ENCODE measurements around the gene RAB8B.

The RAB8B gene

GRCh38 chr15:63283126-63283525, 93.7 kb downstream of the RAB8B start:
- H3K4me3 ChIP-seq (ENCODE audit: low read length): no peak overlapping the region
- no peak for DNase-seq (ENCODE audit: low read depth)
- no peaks in the 10 kb centered on the region for H3K27me3 ChIP-seq (replicated peaks; ENCODE audit: control insufficient read depth, insufficient read depth, low read length)
- H3K36me3 ChIP-seq (ENCODE audit: control insufficient read depth, insufficient read depth, low read length, severe bottlenecking): peaks cover 49% of the 10 kb centered on the region
- H3K9me3 ChIP-seq (ENCODE audit: control insufficient read depth, low read length): no peaks in the 10 kb centered on the region
- no peak overlapping the region for H3K9ac ChIP-seq (ENCODE audit: low read length)
- H3K4me1 ChIP-seq (ENCODE audit: control insufficient read depth, insufficient read depth, low read length): peaks cover 16% of the 10 kb centered on the region

DNA sequence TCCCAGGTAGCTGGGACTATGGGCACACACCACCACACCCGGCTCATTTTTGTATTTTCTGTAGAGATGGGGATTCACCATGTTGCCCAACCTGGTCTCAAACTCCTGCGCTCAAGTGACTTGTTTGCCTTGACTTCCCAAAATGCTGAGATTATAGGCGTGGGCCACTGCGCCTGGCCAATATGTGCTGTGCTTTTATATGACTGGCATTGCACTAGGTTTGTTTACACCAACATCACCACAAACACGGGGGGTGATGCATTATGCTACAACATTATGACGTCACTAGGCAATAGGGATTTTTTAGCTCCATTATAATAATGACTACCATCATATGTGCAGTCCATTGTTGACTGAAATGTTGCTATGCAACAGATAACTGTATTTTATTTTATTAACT, 94.9 kb downstream of the RAB8B start:
- Histone ChIP-seq H3K9ac (ENCODE audit: low read length) (no peak overlapping the region), H3K9me3 (ENCODE audit: control insufficient read depth, low read length) (no peaks in the 10 kb centered on the region), H3K4me1 (ENCODE audit: control insufficient read depth, insufficient read depth, low read length) (peaks cover 12% of the 10 kb centered on the region), H3K4me3 (ENCODE audit: low read length) (no peak overlapping the region), H3K27me3 (replicated peaks; ENCODE audit: control insufficient read depth, insufficient read depth, low read length) (no peaks in the 10 kb centered on the region), H3K36me3 (ENCODE audit: control insufficient read depth, insufficient read depth, low read length, severe bottlenecking) (peaks cover 53% of the 10 kb centered on the region)
- no peak for DNase-seq (ENCODE audit: low read depth)

GRCh38 chr15:63287109-63287508, 97.7 kb downstream of the RAB8B start:
- Histone ChIP-seq H3K27me3 (replicated peaks; ENCODE audit: control insufficient read depth, insufficient read depth, low read length) (no peaks in the 10 kb centered on the region), H3K36me3 (ENCODE audit: control insufficient read depth, insufficient read depth, low read length, severe bottlenecking) (peaks cover 42% of the 10 kb centered on the region), H3K4me3 (ENCODE audit: low read length) (no peak overlapping the region), H3K4me1 (ENCODE audit: control insufficient read depth, insufficient read depth, low read length) (peaks cover 28% of the 10 kb centered on the region), H3K9me3 (ENCODE audit: control insufficient read depth, low read length) (no peaks in the 10 kb centered on the region), H3K9ac (ENCODE audit: low read length) (peak overlapping the region; percentile 24)
- no peak for DNase-seq (ENCODE audit: low read depth)

- Histone ChIP-seq H3K4me1 (ENCODE audit: control insufficient read depth, insufficient read depth, low read length) (peaks cover 36% of the 10 kb centered on the region), H3K9me3 (ENCODE audit: control insufficient read depth, low read length) (no peaks in the 10 kb centered on the region), H3K36me3 (ENCODE audit: control insufficient read depth, insufficient read depth, low read length, severe bottlenecking) (peaks cover 40% of the 10 kb centered on the region), H3K4me3 (ENCODE audit: low read length) (no peak overlapping the region), H3K27me3 (replicated peaks; ENCODE audit: control insufficient read depth, insufficient read depth, low read length) (no peaks in the 10 kb centered on the region), H3K9ac (ENCODE audit: low read length) (peak overlapping the region; percentile 39)
- no peak for DNase-seq (ENCODE audit: low read depth)
Observed at GRCh38 chr15:63288342-63288741, 98.9 kb downstream of the RAB8B start.

- peak; percentile 86 for DNase-seq (ENCODE audit: low read depth)
- peak overlapping the region; percentile 39 for H3K9ac ChIP-seq (ENCODE audit: low read length)
- H3K4me3 ChIP-seq (ENCODE audit: low read length): no peak overlapping the region
Observed at GRCh38 chr15:63288778-63289378, 99.5 kb downstream of the RAB8B start.

DNA sequence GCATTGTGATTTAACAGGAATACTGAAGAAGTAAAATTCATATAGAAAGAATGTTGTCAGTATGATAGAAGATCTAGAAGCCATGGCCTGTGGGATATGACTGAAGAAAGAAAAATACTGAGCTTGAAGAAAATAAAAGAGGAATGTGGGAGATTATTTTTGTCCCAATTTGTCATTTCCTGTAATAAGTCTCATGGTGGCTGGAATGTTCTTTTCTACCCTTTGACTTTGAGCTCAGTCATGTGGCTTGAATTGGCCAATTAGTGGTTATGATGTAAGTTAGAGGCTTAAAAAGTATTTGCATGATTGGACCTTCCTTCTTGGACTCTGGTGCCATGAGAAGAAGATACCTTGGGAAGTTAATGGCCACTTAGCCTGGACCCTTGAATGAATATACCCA, 102.1 kb downstream of the RAB8B start:
- H3K4me3 ChIP-seq (ENCODE audit: low read length): peak overlapping the region; percentile 59
- peak overlapping the region; percentile 69 for H3K9ac ChIP-seq (ENCODE audit: low read length)
- no peaks in the 10 kb centered on the region for H3K9me3 ChIP-seq (ENCODE audit: control insufficient read depth, low read length)
- no peaks in the 10 kb centered on the region for H3K27me3 ChIP-seq (replicated peaks; ENCODE audit: control insufficient read depth, insufficient read depth, low read length)
- peaks cover 14% of the 10 kb centered on the region for H3K36me3 ChIP-seq (ENCODE audit: control insufficient read depth, insufficient read depth, low read length, severe bottlenecking)
- peaks cover 54% of the 10 kb centered on the region for H3K4me1 ChIP-seq (ENCODE audit: control insufficient read depth, insufficient read depth, low read length)
- peak; percentile 66 for DNase-seq (ENCODE audit: low read depth)

More at GRCh38 chr15:63288778-63289378, 99.5 kb downstream of the RAB8B start:
- peaks cover 35% of the 10 kb centered on the region for H3K36me3 ChIP-seq (ENCODE audit: control insufficient read depth, insufficient read depth, low read length, severe bottlenecking)
- peaks cover 40% of the 10 kb centered on the region for H3K4me1 ChIP-seq (ENCODE audit: control insufficient read depth, insufficient read depth, low read length)
- no peaks in the 10 kb centered on the region for H3K9me3 ChIP-seq (ENCODE audit: control insufficient read depth, low read length)
- H3K27me3 ChIP-seq (replicated peaks; ENCODE audit: control insufficient read depth, insufficient read depth, low read length): no peaks in the 10 kb centered on the region

GRCh38 chr15:63292241-63292640, 102.8 kb downstream of the RAB8B start:
- no peaks in the 10 kb centered on the region for H3K27me3 ChIP-seq (replicated peaks; ENCODE audit: control insufficient read depth, insufficient read depth, low read length)
- no peak for DNase-seq (ENCODE audit: low read depth)
- peaks cover 8% of the 10 kb centered on the region for H3K36me3 ChIP-seq (ENCODE audit: control insufficient read depth, insufficient read depth, low read length, severe bottlenecking)
- peak overlapping the region; percentile 35 for H3K9ac ChIP-seq (ENCODE audit: low read length)
- peak overlapping the region; percentile 59 for H3K4me3 ChIP-seq (ENCODE audit: low read length)
- H3K9me3 ChIP-seq (ENCODE audit: control insufficient read depth, low read length): no peaks in the 10 kb centered on the region
- H3K4me1 ChIP-seq (ENCODE audit: control insufficient read depth, insufficient read depth, low read length): peaks cover 49% of the 10 kb centered on the region

DNA sequence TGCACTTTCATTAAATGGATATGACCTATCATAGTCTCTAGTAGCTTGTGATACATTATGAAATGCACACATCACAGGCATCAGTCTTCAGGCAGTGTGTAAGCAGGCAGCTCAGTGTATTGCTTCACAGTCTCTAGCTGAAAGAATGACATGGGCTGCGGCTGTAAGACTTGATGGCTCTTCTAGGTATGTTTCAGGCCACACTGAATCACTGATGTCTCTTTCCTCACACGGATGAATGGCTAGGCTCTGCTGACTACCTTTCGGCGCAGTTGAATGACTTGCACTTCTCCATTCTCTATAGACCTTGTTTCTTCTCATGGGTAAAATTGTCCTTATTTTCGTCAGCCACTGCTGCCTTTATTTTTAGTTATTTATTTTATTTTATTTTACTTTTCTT, 103.4 kb downstream of the RAB8B start:
- Histone ChIP-seq H3K9me3 (ENCODE audit: control insufficient read depth, low read length) (no peaks in the 10 kb centered on the region), H3K36me3 (ENCODE audit: control insufficient read depth, insufficient read depth, low read length, severe bottlenecking) (peaks cover 14% of the 10 kb centered on the region), H3K9ac (ENCODE audit: low read length) (peak overlapping the region; percentile 35), H3K4me3 (ENCODE audit: low read length) (peak overlapping the region; percentile 59), H3K4me1 (ENCODE audit: control insufficient read depth, insufficient read depth, low read length) (peaks cover 47% of the 10 kb centered on the region), H3K27me3 (replicated peaks; ENCODE audit: control insufficient read depth, insufficient read depth, low read length) (no peaks in the 10 kb centered on the region)
- DNase-seq (ENCODE audit: low read depth): peak; percentile 37

- Histone ChIP-seq H3K4me3 (ENCODE audit: low read length) (no peak overlapping the region), H3K9ac (ENCODE audit: low read length) (no peak overlapping the region), H3K4me1 (ENCODE audit: control insufficient read depth, insufficient read depth, low read length) (peaks cover 41% of the 10 kb centered on the region), H3K27me3 (replicated peaks; ENCODE audit: control insufficient read depth, insufficient read depth, low read length) (no peaks in the 10 kb centered on the region), H3K9me3 (ENCODE audit: control insufficient read depth, low read length) (no peaks in the 10 kb centered on the region), H3K36me3 (ENCODE audit: control insufficient read depth, insufficient read depth, low read length, severe bottlenecking) (peaks cover 19% of the 10 kb centered on the region)
- no peak for DNase-seq (ENCODE audit: low read depth)
Observed at GRCh38 chr15:63294359-63294758, 105.0 kb downstream of the RAB8B start.

DNA sequence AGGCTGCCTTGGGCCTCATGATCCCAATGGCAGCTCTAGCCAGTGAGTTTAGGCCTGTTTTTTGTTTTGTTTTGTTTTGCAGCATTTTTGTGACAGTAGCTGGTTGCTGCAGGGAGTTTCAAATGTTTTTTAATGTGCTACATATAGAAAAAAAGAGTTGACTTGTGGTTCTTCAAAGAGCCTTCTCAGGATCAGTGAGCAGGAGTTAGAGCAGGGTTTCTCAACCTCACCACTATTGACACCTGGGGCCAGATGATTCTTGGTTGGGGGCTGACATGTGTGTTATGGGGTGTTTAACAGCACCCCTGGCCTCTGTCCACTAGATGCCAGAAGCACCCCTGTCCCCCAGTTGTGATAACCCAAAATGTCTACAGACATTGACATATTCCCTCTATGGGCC, 105.9 kb downstream of the RAB8B start:
- Histone ChIP-seq H3K27me3 (replicated peaks; ENCODE audit: control insufficient read depth, insufficient read depth, low read length) (no peaks in the 10 kb centered on the region), H3K9me3 (ENCODE audit: control insufficient read depth, low read length) (no peaks in the 10 kb centered on the region), H3K9ac (ENCODE audit: low read length) (no peak overlapping the region), H3K36me3 (ENCODE audit: control insufficient read depth, insufficient read depth, low read length, severe bottlenecking) (peaks cover 26% of the 10 kb centered on the region), H3K4me1 (ENCODE audit: control insufficient read depth, insufficient read depth, low read length) (peaks cover 41% of the 10 kb centered on the region), H3K4me3 (ENCODE audit: low read length) (no peak overlapping the region)
- no peak for DNase-seq (ENCODE audit: low read depth)

DNA sequence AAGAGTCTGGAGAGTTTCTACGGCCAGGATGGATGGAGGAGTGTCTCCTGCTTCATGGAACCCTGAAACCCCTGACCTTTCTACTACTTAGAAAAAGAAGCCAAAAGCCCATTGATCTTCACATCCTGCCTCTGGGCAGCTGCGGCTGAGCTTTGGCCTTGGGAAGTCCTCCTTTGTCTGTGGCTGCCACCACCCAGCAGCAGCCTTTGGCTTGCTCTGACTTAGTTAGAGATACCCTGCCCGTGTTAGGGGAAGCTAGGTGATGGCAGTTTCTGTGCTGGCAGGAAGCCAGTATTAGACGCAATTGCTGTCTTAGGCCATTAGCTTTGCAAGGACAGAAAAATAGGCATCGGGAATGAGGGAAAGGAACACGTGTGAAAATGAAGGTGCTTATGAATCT, 106.8 kb downstream of the RAB8B start:
- Histone ChIP-seq H3K9ac (ENCODE audit: low read length) (no peak overlapping the region), H3K4me3 (ENCODE audit: low read length) (no peak overlapping the region), H3K4me1 (ENCODE audit: control insufficient read depth, insufficient read depth, low read length) (peaks cover 35% of the 10 kb centered on the region), H3K36me3 (ENCODE audit: control insufficient read depth, insufficient read depth, low read length, severe bottlenecking) (peaks cover 29% of the 10 kb centered on the region), H3K27me3 (replicated peaks; ENCODE audit: control insufficient read depth, insufficient read depth, low read length) (no peaks in the 10 kb centered on the region), H3K9me3 (ENCODE audit: control insufficient read depth, low read length) (no peaks in the 10 kb centered on the region)
- no peak for DNase-seq (ENCODE audit: low read depth)
